ENCODE data around the gene PEBP1. TPM values are rescaled to one million over a fixed set of nuclear protein-coding genes. Genes with fewer than 3 reads are reported as not detected.
A peak's percentile ranks its signal among the peaks of the same experiment; 100 is the strongest.

Gene PEBP1
- polyA plus RNA-seq, 1 donor (not counting 4 experiments of a cell fraction or from before 2014, with no cell fraction given) = 197 TPM

DNA sequence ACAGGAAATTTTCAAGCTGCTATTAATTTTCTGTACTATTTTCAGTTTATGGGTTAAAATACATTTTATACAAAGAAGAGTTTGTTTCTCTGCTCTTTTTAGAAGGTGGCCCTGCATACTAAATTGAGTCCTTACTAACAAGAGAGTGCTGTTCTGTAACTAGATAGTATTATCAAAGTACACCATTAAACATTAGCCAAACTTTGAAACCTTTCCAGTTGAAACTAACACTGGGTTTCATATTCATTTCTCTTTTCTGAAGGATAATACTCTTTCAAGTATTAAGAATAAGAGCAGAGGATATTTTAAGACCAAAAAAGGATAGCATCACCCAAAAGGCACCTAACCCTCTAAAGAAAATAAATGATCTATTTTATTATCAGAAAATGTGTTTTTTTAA, 47.2 kb downstream of the PEBP1 start:
- no peak for TF ChIP-seq EZH2 (IDR thresholded peaks at IDR 0.05; ENCODE audit: low read length)
- TF ChIP-seq, protein P1, sequence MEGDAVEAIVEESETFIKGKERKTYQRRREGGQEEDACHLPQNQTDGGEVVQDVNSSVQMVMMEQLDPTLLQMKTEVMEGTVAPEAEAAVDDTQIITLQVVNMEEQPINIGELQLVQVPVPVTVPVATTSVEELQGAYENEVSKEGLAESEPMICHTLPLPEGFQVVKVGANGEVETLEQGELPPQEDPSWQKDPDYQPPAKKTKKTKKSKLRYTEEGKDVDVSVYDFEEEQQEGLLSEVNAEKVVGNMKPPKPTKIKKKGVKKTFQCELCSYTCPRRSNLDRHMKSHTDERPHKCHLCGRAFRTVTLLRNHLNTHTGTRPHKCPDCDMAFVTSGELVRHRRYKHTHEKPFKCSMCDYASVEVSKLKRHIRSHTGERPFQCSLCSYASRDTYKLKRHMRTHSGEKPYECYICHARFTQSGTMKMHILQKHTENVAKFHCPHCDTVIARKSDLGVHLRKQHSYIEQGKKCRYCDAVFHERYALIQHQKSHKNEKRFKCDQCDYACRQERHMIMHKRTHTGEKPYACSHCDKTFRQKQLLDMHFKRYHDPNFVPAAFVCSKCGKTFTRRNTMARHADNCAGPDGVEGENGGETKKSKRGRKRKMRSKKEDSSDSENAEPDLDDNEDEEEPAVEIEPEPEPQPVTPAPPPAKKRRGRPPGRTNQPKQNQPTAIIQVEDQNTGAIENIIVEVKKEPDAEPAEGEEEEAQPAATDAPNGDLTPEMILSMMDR (optimal IDR thresholded peaks at IDR 0.05 in 1 of 3, IDR thresholded peaks at IDR 0.05 in 1 of 3, conservative IDR thresholded peaks at IDR 0.05 in 1 of 3; ENCODE audit: extremely low read depth in 1 of 3, insufficient read depth in 2 of 3, low read length in 3 of 3) = no peak

GRCh38 chr12:118183711-118184110, 47.8 kb downstream of the PEBP1 start:
- DNase-seq (ENCODE audit: low read depth, low spot score) (no peak), FAIRE-seq (peak; percentile 5)
- Histone ChIP-seq H3K4me3 (ENCODE audit: control insufficient read depth in 2 of 3, extremely low read depth in 1 of 3, insufficient read depth in 2 of 3, low read depth in 1 of 3, low read length in 3 of 3) (no peak overlapping the region), H2AFZ (ENCODE audit: control insufficient read depth, low read length) (no peak overlapping the region), H3K4me2 (ENCODE audit: control insufficient read depth, extremely low read depth, insufficient read depth, low read depth, low read length) (no peak overlapping the region), H3K27ac (ENCODE audit: control insufficient read depth, insufficient read depth, low read length) (no peak overlapping the region), H3K27me3 (ENCODE audit: control insufficient read depth, extremely low read depth, insufficient read depth, low read length) (no peaks in the 10 kb centered on the region), H3K79me2 (ENCODE audit: control insufficient read depth, insufficient read depth, low read length) (peaks cover 2% of the 10 kb centered on the region), H4K20me1 (ENCODE audit: control insufficient read depth, extremely low read depth, insufficient read depth, low read length) (no peaks in the 10 kb centered on the region), H3K36me3 (ENCODE audit: control insufficient read depth in 2 of 2, extremely low read depth in 1 of 2, insufficient read depth in 2 of 2, low read length in 2 of 2) (peaks cover 4 to 9% of the 10 kb centered on the region in 2 experiments), H3K9me1 (ENCODE audit: control insufficient read depth, extremely low read depth, insufficient read depth, low read length) (no peaks in the 10 kb centered on the region), H3K9me3 (ENCODE audit: control insufficient read depth, low read depth, low read length) (no peaks in the 10 kb centered on the region), H3K9ac (ENCODE audit: control insufficient read depth, extremely low read depth, insufficient read depth, low read length) (no peak overlapping the region), H3K4me1 (ENCODE audit: control insufficient read depth, extremely low read depth, insufficient read depth, low read length) (peaks cover 19% of the 10 kb centered on the region)
- dilution Hi-C loops (cut with MboI; ENCODE audit: extremely low pct_ligation_motif_present, low sequenced_read_pairs) = no loop called here
- TF ChIP-seq, protein P1 (optimal IDR thresholded peaks at IDR 0.05 in 1 of 3, IDR thresholded peaks at IDR 0.05 in 1 of 3, conservative IDR thresholded peaks at IDR 0.05 in 1 of 3; ENCODE audit: extremely low read depth in 1 of 3, insufficient read depth in 2 of 3, low read length in 3 of 3) = no peak

More for the DNA sequence above, 47.2 kb downstream of the PEBP1 start:
- Histone ChIP-seq H3K9me3 (ENCODE audit: control insufficient read depth, low read depth, low read length) (no peaks in the 10 kb centered on the region), H3K4me1 (ENCODE audit: control insufficient read depth, extremely low read depth, insufficient read depth, low read length) (peaks cover 13% of the 10 kb centered on the region), H3K27me3 (ENCODE audit: control insufficient read depth, extremely low read depth, insufficient read depth, low read length) (no peaks in the 10 kb centered on the region), H2AFZ (ENCODE audit: control insufficient read depth, low read length) (no peak overlapping the region), H3K9ac (ENCODE audit: control insufficient read depth, extremely low read depth, insufficient read depth, low read length) (no peak overlapping the region), H3K27ac (ENCODE audit: control insufficient read depth, insufficient read depth, low read length) (no peak overlapping the region), H3K4me3 (ENCODE audit: control insufficient read depth in 2 of 3, extremely low read depth in 1 of 3, insufficient read depth in 2 of 3, low read depth in 1 of 3, low read length in 3 of 3) (no peak overlapping the region), H4K20me1 (ENCODE audit: control insufficient read depth, extremely low read depth, insufficient read depth, low read length) (no peaks in the 10 kb centered on the region), H3K36me3 (ENCODE audit: control insufficient read depth in 2 of 2, extremely low read depth in 1 of 2, insufficient read depth in 2 of 2, low read length in 2 of 2) (peaks cover 4 to 12% of the 10 kb centered on the region in 2 experiments), H3K79me2 (ENCODE audit: control insufficient read depth, insufficient read depth, low read length) (peaks cover 2% of the 10 kb centered on the region), H3K9me1 (ENCODE audit: control insufficient read depth, extremely low read depth, insufficient read depth, low read length) (no peaks in the 10 kb centered on the region), H3K4me2 (ENCODE audit: control insufficient read depth, extremely low read depth, insufficient read depth, low read depth, low read length) (no peak overlapping the region)
- no peak for DNase-seq (ENCODE audit: low read depth, low spot score)
- FAIRE-seq = no peak
- dilution Hi-C loops (cut with MboI; ENCODE audit: extremely low pct_ligation_motif_present, low sequenced_read_pairs) = no loop called here

All from keratinocyte (primary cell).